GM12801 (cell line): ENCODE results near the gene VPS13D.

ENCODE experiments used
- TF ChIP-seq, protein P1 (sequence below): IDR thresholded peaks from one replicate; pipeline ENCODE4 v1.5.1; 2011; ENCODE audit warnings: control low read depth; ENCODE audit not compliant: insufficient read length; ENCODE audit errors: extremely low read depth

Gene VPS13D

DNA sequence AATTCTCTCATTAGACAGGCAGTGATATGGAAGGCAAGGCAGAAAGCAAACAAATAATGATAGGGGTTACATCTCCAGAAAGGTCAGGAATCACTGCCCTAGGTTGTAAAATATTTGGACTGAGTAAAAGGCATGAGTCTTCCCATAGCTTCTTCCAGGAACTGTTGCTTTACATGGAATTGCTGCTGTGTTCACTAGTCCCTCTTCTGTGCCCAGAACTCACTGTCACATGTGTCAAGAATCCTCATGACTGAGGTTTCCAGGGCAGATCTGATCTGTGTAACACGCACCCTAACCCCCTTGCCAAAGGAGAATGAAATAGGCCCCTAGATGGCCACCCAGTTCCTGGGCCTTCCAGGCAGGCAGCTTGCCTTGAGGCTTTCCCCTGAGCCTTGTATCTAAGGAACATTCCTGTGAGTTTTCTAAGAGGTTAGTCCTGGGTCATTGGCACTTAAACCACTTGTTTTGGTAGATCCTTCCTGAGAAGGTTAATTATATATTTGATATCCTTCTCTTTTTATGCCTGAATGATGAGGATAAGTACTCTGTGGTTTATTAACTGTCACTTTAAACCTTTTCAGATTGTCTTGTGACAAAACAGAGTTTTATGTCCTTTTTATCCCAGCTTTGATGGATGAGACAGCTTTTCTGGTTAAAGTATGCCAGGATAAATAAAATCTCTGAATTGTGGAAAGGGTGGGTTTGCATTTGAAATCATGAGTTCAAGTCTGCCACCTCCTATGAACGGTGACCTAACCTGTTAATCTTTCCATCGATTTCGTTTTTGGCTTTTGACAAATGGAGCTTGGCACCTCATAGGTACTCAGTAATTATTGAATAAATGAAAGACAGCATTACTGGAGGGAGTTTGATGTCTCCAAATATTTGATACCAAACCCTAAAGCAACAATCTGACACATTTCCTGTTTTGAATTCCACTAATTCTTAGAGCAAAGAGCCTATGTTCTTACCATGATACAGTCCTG, 224.9 kb downstream of the VPS13D start:
- TF ChIP-seq, protein P1, sequence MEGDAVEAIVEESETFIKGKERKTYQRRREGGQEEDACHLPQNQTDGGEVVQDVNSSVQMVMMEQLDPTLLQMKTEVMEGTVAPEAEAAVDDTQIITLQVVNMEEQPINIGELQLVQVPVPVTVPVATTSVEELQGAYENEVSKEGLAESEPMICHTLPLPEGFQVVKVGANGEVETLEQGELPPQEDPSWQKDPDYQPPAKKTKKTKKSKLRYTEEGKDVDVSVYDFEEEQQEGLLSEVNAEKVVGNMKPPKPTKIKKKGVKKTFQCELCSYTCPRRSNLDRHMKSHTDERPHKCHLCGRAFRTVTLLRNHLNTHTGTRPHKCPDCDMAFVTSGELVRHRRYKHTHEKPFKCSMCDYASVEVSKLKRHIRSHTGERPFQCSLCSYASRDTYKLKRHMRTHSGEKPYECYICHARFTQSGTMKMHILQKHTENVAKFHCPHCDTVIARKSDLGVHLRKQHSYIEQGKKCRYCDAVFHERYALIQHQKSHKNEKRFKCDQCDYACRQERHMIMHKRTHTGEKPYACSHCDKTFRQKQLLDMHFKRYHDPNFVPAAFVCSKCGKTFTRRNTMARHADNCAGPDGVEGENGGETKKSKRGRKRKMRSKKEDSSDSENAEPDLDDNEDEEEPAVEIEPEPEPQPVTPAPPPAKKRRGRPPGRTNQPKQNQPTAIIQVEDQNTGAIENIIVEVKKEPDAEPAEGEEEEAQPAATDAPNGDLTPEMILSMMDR = no peak

DNA sequence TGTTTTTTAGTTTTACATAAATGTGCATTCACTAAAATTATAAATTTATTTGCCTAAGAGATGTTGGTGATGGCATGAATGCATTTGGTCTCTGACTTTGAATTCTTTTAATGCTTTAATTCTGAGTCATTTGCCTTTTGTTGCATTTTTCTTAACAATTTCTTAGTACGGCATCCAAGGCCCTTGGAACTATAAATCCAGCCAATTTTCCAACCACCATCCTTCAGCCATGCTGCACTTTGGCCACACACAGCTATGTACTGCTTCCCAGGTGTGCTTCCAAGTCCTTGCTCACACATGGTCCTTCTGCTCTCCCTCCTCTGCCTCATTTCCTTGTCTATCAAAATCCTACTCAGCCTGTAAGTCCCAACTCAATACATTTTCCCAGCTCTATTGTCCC, 227.1 kb downstream of the VPS13D start:
- TF ChIP-seq, protein P1 = no peak

DNA sequence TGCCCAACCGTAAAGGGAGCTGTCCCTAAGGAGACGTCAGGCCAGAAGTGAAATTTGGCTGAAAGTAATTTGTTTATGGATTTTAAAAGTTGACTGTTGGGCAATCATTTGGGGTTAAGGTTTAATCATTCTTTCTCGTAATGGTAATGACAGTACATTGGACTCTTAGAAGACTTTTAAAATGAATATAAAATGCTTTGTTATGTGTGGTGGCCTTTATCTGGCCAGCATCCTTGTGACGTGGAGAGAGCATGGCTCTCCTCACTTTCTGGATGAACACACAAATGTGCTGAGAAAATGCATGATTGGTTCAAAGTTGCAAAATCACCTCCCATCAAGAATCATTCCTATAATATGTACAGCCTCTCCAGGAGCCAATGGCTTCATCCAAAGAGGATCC, 227.9 kb downstream of the VPS13D start:
- TF ChIP-seq, protein P1 = no peak

DNA sequence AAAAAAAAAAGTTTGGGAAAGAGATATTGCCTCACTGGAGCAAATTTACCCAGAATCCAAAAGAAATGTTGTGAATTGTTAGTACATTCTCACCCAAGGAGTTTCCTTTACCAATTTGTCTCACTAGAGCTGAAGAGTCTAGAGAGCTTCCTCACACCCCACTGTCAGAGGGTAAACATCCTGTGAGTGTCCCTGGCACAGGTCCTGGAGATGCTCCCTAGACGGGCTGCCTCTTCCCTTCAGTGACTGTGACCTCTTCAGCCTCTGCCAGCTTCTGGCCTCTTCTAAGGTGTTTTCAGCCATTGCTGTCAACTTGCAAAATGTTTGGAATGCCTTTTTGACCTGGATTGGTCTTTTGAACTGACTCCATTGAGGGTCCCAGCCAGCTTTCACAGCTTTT, 228.7 kb downstream of the VPS13D start:
- TF ChIP-seq, protein P1 = no peak

DNA sequence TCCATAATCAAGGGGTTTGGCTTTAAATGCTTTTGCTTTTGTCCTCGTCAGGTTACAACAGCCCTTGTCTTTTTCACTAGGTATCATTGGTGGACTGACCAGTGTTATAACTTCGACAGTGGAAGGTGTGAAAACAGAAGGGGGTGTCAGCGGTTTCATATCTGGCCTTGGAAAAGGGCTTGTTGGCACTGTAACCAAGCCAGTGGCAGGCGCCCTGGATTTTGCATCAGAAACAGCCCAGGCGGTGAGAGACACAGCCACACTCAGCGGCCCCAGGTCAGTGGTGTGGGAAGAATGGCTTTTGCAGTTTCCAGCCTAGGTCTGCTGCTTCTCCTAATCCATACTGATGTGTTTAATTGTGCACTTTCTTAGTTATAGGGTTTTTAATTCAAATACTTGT, 230.3 kb downstream of the VPS13D start:
- TF ChIP-seq, protein P1 = no peak

DNA sequence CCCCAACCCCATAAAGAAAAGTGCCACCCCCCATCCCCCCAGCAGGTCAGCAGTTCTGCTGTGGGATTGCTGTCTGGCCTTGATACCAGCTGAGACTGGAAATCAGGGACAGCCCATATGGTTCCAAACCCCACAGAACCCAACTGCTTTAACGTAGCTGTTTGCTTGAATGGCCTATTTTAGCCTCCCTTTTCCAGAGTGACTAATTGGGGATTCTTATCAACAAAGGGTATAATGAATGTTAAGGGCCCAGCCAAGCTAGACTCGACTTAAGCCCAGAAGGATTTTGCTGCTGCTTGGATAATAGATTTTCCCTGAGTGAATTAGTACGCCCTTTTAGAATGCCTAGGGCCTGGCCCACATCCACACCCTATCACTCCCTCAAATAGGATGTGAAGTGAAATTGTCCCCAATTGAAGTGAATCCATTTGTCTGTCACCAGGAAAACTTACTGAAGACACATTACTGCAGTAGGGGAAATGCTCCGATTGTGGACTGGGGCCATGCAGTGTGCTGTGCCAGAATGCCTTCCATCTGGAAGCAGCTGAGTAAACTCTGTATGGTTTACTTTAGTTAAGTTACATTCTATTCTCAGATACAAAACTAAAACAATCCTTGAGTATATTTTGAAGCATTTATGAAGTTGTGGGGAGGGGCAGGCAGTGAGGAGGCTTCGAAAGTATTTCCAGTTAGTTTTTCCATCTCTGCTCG, 231.2 kb downstream of the VPS13D start:
- TF ChIP-seq, protein P1 = no peak

DNA sequence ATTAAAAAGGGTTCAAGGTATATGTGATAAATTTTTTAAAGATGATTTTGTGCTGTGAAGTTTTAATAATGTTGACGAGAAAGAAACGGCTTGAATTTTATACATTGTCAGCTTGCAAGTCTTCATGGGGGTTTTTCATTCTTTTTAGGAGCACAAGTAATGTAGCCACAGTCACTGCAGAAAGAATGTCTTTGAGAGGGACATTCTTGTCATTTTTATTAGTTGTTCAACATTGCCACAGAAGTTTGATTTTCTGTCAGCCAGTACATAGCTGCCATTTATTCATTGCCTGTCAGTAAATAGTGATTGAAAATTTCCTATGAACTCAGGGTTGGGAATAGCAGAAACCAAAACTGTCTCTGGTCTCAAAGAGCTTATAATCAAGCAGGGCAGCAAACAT, 231.9 kb downstream of the VPS13D start:
- TF ChIP-seq, protein P1 = no peak
